DMS153 treated with DMSO at 0.1 percent for 48 hours (cell line): ENCODE measurements around the gene GRIK5.
"Not testable (repeated sequence)": the region's sequence is repeated elsewhere in the genome, so short reads cannot be mapped to it uniquely, and the experiment has no call there.

Experiments used
- DNase-seq: peaks from one replicate; lab custom pipeline; 2025; ENCODE audit not compliant: unreplicated experiment; lab: John Stamatoyannopoulos, UW

The GRIK5 gene

DNA sequence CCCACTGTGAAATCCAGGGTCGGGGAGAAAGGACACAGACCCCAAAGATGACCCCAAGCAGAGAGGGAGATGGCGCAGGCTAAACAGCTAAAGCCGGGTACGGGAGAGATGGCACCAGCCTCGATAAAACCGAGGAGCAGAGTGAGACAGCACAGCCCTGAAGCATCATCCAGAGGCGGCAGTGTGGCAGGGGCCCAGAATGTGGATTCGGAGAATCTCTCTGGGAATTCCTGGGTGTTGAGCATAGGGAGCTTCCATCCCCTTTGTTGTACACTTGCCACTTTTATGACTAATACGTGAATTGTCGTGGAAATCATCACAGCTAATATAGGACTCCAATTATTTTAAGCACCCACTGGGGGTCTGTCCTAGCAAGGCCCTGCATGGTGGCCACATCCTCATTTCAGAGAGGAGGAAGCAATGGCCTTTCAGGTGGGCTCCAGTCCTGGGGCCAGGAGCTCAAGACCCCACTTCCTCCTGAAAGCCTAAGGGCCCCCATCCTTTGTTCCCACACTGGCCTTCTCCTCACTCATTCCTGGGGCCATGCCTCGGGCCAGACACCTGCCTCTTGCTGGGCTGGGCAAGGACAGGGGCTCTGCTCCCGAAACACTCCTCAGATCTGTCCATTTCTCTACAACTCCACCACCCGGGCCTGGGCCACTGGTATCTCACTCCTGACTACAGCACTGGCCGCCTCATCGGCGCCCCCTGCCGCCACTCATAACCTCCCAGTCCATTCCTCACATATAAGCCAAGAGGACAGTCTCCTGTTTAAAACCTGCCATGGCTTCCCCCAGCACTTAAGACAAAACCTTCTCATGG is 46.7 kb downstream of the GRIK5 start:
- no peak for DNase-seq

DNA sequence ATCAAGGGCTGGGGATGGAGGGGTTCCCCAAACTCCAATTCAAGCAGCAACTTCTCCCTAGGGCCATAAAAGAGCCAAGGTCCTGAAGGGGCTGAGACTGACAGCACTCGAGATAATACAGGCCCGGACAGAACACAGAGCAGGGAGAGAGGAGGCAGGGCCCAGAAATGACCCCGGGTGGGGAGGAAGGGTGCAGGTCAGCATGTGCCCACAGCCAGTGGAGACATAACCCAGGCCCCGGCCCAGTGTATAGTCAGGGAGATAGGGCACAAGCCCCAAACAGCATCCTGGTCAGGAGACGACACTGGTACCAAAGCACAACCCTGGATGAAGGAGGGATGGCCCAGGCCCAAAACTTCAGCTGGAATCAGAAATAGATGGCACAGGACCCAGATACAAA is 47.4 kb downstream of the GRIK5 start:
- DNase-seq = no peak

DNA sequence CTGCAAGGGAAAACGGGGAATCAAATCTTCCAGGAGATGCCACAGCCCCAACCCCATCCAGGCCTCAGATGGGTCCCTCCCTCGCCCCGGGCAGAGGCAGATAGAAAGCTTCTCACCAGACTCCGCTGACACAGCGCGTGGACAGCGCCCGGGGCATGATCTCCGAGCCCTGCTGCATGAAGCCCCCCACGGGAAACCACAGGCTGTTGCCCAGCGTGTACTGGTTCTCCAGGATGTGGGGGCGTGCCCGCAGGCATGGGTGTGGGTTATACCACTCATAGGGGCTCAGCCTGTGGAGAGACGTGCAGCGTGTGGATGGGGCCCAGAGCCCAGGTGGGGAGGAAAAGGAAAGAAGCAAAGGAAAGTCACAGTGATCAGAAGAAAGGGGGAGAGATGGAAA is 48.8 kb downstream of the GRIK5 start:
- DNase-seq = no peak

GRCh38 chr19:42018503-42019193 is 51.4 kb downstream of the GRIK5 start:
- no peak for DNase-seq

DNA sequence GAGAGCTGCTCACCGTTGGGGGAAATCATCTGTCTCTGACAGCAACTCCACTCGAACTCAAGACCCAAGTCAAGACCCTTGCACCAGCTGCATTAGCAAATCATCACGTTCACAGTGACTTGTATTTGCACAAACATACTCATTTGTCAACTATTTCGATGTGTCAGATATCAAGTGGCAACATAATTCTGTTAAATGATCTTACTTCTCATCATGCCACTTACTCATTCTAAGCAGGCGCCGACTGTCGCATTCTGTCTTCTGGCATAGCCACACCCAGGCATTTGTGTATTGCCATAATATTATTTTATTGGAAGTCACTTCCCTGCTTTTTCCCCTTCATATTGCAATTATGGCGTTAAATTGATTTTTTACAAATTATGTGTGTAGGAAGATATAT is 53.0 kb downstream of the GRIK5 start:
- DNase-seq = no peak

DNA sequence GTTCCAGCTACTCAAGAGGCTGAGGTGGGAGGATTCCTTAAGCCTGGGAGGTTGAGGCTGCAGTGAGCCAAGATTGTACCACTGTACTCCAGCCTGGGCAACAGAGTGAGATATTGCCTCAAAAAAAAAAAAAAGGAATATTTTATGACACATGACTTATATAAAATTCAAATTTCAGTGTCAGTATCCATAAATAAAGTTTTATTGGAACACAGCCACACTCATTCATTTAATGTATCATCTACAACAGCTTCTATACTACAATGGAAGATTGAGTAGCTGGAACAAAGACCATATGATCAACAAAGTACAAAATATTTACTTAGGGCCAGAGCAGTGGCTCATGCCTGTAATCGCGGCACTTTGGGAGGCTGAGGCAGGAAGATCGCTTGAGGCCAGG is 57.3 kb downstream of the GRIK5 start:
- DNase-seq = not testable (repeated sequence)

DNA sequence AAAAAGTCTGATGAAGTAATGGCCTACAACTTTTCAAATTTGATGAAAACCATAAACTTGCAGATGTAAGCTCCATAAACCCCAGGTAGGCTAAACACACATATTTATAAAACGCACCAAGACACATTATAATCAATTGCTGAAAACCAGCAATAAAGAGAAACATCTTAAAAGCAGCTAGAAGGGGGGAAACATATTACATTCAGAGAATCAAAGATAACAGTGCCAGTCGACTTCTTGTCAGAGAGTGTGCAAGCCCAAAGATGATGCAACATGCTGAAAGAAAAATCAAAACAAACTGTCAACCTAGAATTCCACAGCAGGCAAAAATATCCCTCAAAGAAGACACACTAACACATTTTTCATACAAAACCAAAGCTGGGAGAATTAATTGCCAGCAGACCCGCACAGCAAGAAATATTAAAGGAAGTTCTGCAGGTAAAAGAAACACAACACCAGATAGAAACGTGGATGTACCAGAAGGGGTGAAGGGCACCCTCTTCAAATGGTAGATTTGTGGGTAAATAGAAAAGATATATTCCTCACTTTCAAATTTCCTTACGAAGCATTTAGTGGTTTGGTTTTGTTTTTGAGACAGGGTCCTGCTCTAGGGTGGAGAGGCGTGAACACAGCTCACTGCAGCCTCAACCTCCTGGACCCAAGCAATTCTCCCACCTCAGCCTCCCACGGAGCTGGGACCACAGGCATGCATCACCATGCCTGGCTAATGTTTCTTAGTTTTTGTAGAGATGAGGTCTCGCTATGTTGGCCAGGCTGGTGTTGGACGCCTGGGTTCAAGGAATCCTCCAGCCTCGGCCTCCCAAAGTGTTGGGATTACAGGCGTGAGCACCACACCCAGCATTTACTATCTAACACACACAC is 59.5 kb downstream of the GRIK5 start:
- DNase-seq = no peak

- DNase-seq = no peak
These were observed 63.4 kb downstream of the GRIK5 start for GRCh38 chr19:42006569-42006968.

- DNase-seq = no peak
These were observed 64.5 kb downstream of the GRIK5 start for GRCh38 chr19:42005504-42005903.

GRCh38 chr19:42003506-42004294 is 66.3 kb downstream of the GRIK5 start:
- DNase-seq = no peak

GRCh38 chr19:41999878-42000208 is 70.2 kb downstream of the GRIK5 start:
- no peak for DNase-seq

DNA sequence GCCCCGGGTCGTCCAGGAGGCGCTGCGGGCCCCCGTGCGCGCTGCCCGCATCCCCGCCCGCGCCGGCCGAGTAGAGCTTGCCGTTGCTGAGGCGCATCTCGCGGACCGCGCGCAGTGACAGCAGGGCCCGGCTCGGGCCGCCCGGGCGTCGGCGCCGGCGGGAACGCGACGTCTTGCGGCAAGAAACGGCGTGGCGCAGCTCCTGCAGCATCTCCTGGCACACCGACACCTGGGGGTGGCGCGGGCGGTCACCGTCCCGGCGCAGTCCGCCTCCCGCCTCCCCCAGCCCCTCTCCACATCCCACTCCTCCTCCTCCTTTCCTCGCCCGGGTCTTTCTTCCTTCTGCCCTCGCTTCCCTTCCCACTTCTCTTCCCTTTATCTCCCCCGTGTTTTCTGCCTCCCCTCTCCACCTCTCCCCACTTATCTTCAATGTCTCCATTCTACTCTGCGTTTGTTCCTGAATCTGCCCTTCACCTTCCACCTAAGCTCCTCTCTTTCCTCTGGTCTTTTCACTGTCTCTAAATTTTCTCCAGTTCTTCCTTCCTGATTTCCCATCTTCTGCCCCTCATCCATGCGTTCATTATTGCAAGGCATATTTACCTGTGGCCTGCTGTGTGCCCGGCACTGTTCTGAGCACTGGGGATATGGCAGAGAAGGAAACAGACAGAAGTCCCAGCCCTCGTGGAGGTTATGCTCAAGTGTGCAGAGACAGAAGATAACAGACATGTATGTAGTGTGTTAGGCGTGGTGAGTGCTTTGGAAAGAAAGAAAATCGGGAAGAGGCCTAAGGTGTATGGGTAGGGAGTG is 70.7 kb downstream of the GRIK5 start:
- no peak for DNase-seq

GRCh38 chr19:41998246-41999020 is 71.6 kb downstream of the GRIK5 start:
- peak; percentile 62 for DNase-seq

GRCh38 chr19:41997851-41998229 is 72.2 kb downstream of the GRIK5 start:
- peak; percentile 69 for DNase-seq

DNA sequence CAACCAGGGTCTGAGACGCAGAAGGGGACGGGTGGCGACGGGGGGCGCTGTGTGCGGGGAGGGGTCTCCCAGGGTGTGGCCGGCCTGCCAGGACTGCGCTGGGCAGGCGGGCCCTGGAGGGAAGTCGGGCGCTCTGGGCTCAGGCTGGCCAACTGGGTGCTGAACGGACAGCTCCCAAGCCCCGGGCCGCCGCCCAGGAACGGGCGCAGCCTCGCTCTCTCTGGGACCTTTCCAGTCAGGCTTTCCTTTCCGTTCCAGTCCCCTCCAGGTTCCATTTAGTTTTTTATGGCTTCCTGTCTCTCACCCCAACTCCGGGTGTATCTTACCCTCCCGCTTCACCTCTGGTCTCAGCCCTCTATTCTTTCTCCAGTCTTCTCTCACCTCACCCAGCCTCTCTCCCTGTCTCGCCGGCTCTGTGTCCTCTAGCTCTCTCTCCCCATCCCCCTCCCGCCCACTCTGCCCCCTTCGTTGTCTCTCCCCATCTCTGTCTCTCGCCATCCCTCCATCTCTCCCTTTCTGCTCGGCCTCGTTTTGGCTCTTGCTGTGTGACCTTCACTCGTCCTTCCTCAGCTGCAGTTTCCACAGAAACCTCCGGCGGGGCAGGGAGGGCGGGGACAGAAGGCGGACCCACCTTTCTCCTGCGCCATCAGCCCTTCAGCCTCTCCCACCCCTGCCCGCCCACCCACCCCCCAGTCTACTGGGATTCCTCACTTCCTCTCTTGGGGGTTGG is 72.7 kb downstream of the GRIK5 start:
- peak; percentile 21 for DNase-seq

DNA sequence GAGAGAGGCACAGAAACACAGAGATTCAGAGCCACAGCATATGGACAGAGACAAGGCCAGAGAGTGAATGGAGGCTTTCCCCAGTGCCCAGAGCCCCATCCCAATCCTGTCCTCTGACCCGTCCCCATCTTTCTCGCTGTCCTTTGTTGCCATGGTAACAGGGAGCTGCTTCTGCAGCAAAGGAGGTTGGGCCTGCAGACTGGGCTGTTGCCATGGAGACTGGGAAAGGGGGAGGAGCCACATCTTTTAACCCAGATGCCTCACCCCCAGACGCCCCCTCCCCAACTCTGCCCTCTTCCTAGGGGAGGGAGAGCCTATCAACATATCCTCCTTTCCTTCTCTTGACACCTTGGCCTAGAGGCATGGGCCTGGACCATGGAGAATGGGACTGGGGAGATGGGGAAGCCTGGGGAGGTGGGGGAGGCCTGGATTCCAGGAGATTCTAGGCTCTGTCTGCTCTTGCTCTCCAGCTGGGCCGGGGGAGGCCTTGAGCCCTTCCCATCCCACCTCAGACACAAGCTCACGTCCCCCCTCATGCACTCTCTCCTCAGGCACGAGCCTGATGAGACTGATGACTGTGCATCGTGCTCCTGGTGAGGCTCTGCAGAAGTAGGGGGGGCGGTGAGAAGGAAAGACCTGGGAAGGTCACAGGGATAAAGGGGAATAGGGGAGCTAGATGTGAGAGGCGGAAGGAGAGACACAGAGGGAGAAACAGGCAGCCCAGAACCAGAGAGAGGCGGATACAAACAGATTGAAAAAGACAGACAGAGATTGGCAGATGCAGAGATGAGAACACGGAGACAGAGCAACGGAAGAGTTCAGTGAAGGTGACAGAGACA is 73.8 kb downstream of the GRIK5 start:
- DNase-seq = no peak

- DNase-seq = no peak
These were observed 74.7 kb downstream of the GRIK5 start for GRCh38 chr19:41994994-41995958.
